HEK293 (cell line): ENCODE measurements around the gene NTMT1.

Source experiments
- GFI1B ChIP-seq: fragments of 450-650 bp; formaldehyde crosslinking; IDR thresholded peaks from 2 replicates; pipeline ENCODE4 v1.5.1; 2016; ENCODE audit warnings: missing biosample characterization, missing genetic modification characterization
- GLI4 ChIP-seq: fragments of 450-650 bp; formaldehyde crosslinking; IDR thresholded peaks from 2 replicates; pipeline ENCODE4 v1.5.1; 2016; ENCODE audit warnings: missing biosample characterization, missing genetic modification characterization
- HOXC10 ChIP-seq: sonication (generic); formaldehyde crosslinking; IDR thresholded peaks from 2 replicates; pipeline ENCODE4 v1.8.1; 2023; ENCODE audit warnings: mild to moderate bottlenecking, missing genetic modification reagents
- KLF16 ChIP-seq: fragments of 450-650 bp; formaldehyde crosslinking; IDR thresholded peaks from 2 replicates; pipeline ENCODE4 v1.5.1; 2017; ENCODE audit warnings: missing biosample characterization, missing genetic modification characterization
- KLF9 ChIP-seq: fragments of 450-650 bp; formaldehyde crosslinking; IDR thresholded peaks from 2 replicates; pipeline ENCODE4 v1.5.1; 2016; ENCODE audit warnings: missing biosample characterization, missing genetic modification characterization, low read depth
- PRDM6 ChIP-seq: fragments of 450-650 bp; formaldehyde crosslinking; IDR thresholded peaks from 2 replicates; pipeline ENCODE4 v1.5.1; 2017; ENCODE audit warnings: missing biosample characterization, missing genetic modification characterization
- REPIN1 ChIP-seq: fragments of 450-650 bp; formaldehyde crosslinking; IDR thresholded peaks from 2 replicates; pipeline ENCODE4 v1.5.1; 2017; ENCODE audit warnings: missing biosample characterization, missing genetic modification characterization, low read depth
- SCRT2 ChIP-seq: fragments of 450-650 bp; formaldehyde crosslinking; IDR thresholded peaks from 2 replicates; pipeline ENCODE4 v1.5.1; 2016; ENCODE audit warnings: missing biosample characterization, missing genetic modification characterization
- SP3 ChIP-seq: fragments of 450-650 bp; formaldehyde crosslinking; IDR thresholded peaks from 2 replicates; pipeline ENCODE4 v1.5.1; 2016; ENCODE audit warnings: missing biosample characterization, missing genetic modification characterization
- ZBTB11 ChIP-seq: fragments of 450-650 bp; formaldehyde crosslinking; conservative IDR thresholded peaks from 2 replicates; pipeline ENCODE4 v1.5.1; 2016; ENCODE audit warnings: low read depth, missing biosample characterization, missing genetic modification characterization
- ZBTB6 ChIP-seq: fragments of 450-650 bp; formaldehyde crosslinking; IDR thresholded peaks from 2 replicates; pipeline ENCODE4 v1.5.1; 2017; ENCODE audit warnings: missing biosample characterization, missing genetic modification characterization
- ZFP69B ChIP-seq: fragments of 450-650 bp; formaldehyde crosslinking; IDR thresholded peaks from 2 replicates; pipeline ENCODE4 v1.5.1; 2016; ENCODE audit warnings: missing biosample characterization, missing genetic modification characterization
- ZNF202 ChIP-seq: fragments of 450-650 bp; formaldehyde crosslinking; IDR thresholded peaks from 2 replicates; pipeline ENCODE4 v1.5.1; 2016; ENCODE audit warnings: missing biosample characterization, missing genetic modification characterization, borderline replicate concordance
- ZNF214 ChIP-seq: fragments of 450-650 bp; formaldehyde crosslinking; IDR thresholded peaks from 2 replicates; pipeline ENCODE4 v1.5.1; 2017; ENCODE audit warnings: missing biosample characterization, mild to moderate bottlenecking, missing genetic modification characterization, borderline replicate concordance
- ZNF274 ChIP-seq, 2 experiments: fragments of 200-500 bp in 1 of 2; fragments of 450-650 bp in 1 of 2; sonication (Bioruptor generic) in 1 of 2; formaldehyde crosslinking in 1 of 2; IDR thresholded peaks; 2 replicates each; pipeline versions ENCODE4 v1.5.1 to v1.6.1; 2014 to 2016; ENCODE audit warnings: borderline replicate concordance in 1 of 2, inconsistent platforms in 1 of 2, low read length in 1 of 2, missing biosample characterization in 1 of 2, missing genetic modification characterization in 1 of 2
- ZNF280C ChIP-seq: fragments of 450-650 bp; formaldehyde crosslinking; IDR thresholded peaks from 2 replicates; pipeline ENCODE4 v1.5.1; 2016; ENCODE audit warnings: missing biosample characterization, missing genetic modification characterization
- ZNF335 ChIP-seq: fragments of 450-650 bp; formaldehyde crosslinking; conservative IDR thresholded peaks from 2 replicates; pipeline ENCODE4 v1.5.1; 2016; ENCODE audit warnings: missing biosample characterization, missing genetic modification characterization
- ZNF423 ChIP-seq: fragments of 450-650 bp; formaldehyde crosslinking; IDR thresholded peaks from 2 replicates; pipeline ENCODE4 v1.5.1; 2016; ENCODE audit warnings: missing biosample characterization, missing genetic modification characterization
- ZNF473 ChIP-seq: fragments of 450-650 bp; formaldehyde crosslinking; IDR thresholded peaks from 2 replicates; pipeline ENCODE4 v1.5.1; 2017; ENCODE audit warnings: missing biosample characterization, missing genetic modification characterization
- ZNF558 ChIP-seq: fragments of 450-650 bp; formaldehyde crosslinking; IDR thresholded peaks from 2 replicates; pipeline ENCODE4 v1.5.1; 2016; ENCODE audit warnings: missing biosample characterization, missing genetic modification characterization
- ZNF776 ChIP-seq: fragments of 450-650 bp; formaldehyde crosslinking; IDR thresholded peaks from 2 replicates; pipeline ENCODE4 v1.5.0; 2017; ENCODE audit warnings: missing biosample characterization, missing genetic modification characterization, borderline replicate concordance
- ZNF791 ChIP-seq: fragments of 450-650 bp; formaldehyde crosslinking; IDR thresholded peaks from 2 replicates; pipeline ENCODE4 v1.5.1; 2016; ENCODE audit warnings: missing biosample characterization, missing genetic modification characterization
- TF ChIP-seq, protein P1 (sequence below): fragments of 450-650 bp; formaldehyde crosslinking; IDR thresholded peaks from 2 replicates; pipeline ENCODE4 v1.5.1; 2016; ENCODE audit warnings: missing biosample characterization, missing genetic modification characterization, borderline replicate concordance
- TF ChIP-seq, protein P2 (sequence below): fragments of 450-650 bp; formaldehyde crosslinking; IDR thresholded peaks from 2 replicates; pipeline ENCODE4 v1.5.1; 2016; ENCODE audit warnings: missing biosample characterization, missing genetic modification characterization

The NTMT1 gene

GRCh38 chr9:129665389-129665775, 39.4 kb downstream of the NTMT1 start, which contains the start of gene PRRX2 (continued):
- TF ChIP-seq ZBTB11 (tag by site-specific recombination) (no peak), ZNF791 (tag by site-specific recombination) (no peak), ZNF776 (no peak), GLI4 (tag by site-specific recombination) (no peak), GFI1B (tag by site-specific recombination) (no peak), ZNF280C (tag by site-specific recombination) (no peak), KLF9 (peak; percentile 44; the same call in 1 of the 2 replicates), ZNF335 (tag by site-specific recombination) (no peak), PRDM6 (tag by site-specific recombination) (no peak), ZBTB6 (tag by site-specific recombination) (no peak), ZNF473 (tag by site-specific recombination) (no peak), KLF16 (tag by site-specific recombination) (no peak), ZNF423 (tag by site-specific recombination) (no peak), SP3 (peak; percentile 61), ZNF202 (tag by site-specific recombination) (no peak), ZNF274 (IDR thresholded peaks at IDR 0.05; ENCODE audit: low read length) (no peak), ZNF274 (tag by site-specific recombination; IDR thresholded peaks at IDR 0.05; ENCODE audit: borderline replicate concordance) (no peak), ZFP69B (tag by site-specific recombination) (no peak), ZNF558 (tag by site-specific recombination) (no peak), SCRT2 (no peak), ZNF214 (no peak), HOXC10 (no peak), REPIN1 (tag by site-specific recombination) (no peak)
- TF ChIP-seq, protein P1, sequence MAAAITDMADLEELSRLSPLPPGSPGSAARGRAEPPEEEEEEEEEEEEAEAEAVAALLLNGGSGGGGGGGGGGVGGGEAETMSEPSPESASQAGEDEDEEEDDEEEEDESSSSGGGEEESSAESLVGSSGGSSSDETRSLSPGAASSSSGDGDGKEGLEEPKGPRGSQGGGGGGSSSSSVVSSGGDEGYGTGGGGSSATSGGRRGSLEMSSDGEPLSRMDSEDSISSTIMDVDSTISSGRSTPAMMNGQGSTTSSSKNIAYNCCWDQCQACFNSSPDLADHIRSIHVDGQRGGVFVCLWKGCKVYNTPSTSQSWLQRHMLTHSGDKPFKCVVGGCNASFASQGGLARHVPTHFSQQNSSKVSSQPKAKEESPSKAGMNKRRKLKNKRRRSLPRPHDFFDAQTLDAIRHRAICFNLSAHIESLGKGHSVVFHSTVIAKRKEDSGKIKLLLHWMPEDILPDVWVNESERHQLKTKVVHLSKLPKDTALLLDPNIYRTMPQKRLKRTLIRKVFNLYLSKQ (tag by site-specific recombination), result no peak
- TF ChIP-seq, protein P2, sequence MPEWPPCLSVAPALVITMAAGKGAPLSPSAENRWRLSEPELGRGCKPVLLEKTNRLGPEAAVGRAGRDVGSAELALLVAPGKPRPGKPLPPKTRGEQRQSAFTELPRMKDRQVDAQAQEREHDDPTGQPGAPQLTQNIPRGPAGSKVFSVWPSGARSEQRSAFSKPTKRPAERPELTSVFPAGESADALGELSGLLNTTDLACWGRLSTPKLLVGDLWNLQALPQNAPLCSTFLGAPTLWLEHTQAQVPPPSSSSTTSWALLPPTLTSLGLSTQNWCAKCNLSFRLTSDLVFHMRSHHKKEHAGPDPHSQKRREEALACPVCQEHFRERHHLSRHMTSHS (tag by site-specific recombination), result no peak
